Coronary artery (tissue), 2 donors: ENCODE results near the gene GPRC5D.

Experiments
- DNase-seq: peaks from one replicate; pipeline ENCODE4 v3.0.0-alpha.2; 2017; ENCODE audit warnings: low spot score
- H3K27ac ChIP-seq, 2 donors: fragments of 200-600 bp; sonication (generic); one replicate each; pipeline ENCODE4 v1.5.1; 2016 to 2019
- H3K4me3 ChIP-seq: fragments of 200-600 bp; sonication (generic); 2 replicates; pipeline ENCODE4 v1.5.1; 2016; ENCODE audit warnings: mild to moderate bottlenecking, moderate library complexity
- CTCF ChIP-seq: fragments of 200-600 bp; sonication (generic); IDR thresholded peaks from one replicate; pipeline ENCODE4 v1.5.1; 2019; ENCODE audit warnings: antibody characterized with exemption

Gene GPRC5D

GRCh38 chr12:12973019-12973418, 21.0 kb upstream of the GPRC5D start:
- DNase-seq: no peak
- Histone ChIP-seq H3K27ac (no peak overlapping the region), H3K4me3 (no peak overlapping the region)
- TF ChIP-seq CTCF: no peak

GRCh38 chr12:12965836-12966235, 13.9 kb upstream of the GPRC5D start:
- TF ChIP-seq CTCF: no peak
- Histone ChIP-seq H3K4me3 (no peak overlapping the region), H3K27ac (no peak overlapping the region)
- DNase-seq: no peak

- DNase-seq: no peak
- no peak overlapping the region for H3K4me3 ChIP-seq
- TF ChIP-seq CTCF: no peak
- H3K27ac ChIP-seq: no peak overlapping the region
Measured at GRCh38 chr12:12964255-12964654, 12.3 kb upstream of the GPRC5D start.

- no peak for TF ChIP-seq CTCF
- H3K4me3 ChIP-seq: no peak overlapping the region
- H3K27ac ChIP-seq: no peak overlapping the region
- DNase-seq: no peak
Measured at GRCh38 chr12:12960639-12961209, 8.8 kb upstream of the GPRC5D start.

GRCh38 chr12:12958886-12959285, 6.9 kb upstream of the GPRC5D start:
- TF ChIP-seq CTCF: no peak
- DNase-seq: no peak
- Histone ChIP-seq H3K4me3 (no peak overlapping the region), H3K27ac (no peak overlapping the region)

- TF ChIP-seq CTCF: no peak
- no peak overlapping the region for H3K4me3 ChIP-seq
- DNase-seq: no peak
- no peak overlapping the region for H3K27ac ChIP-seq
Measured at GRCh38 chr12:12954878-12955625, 3.1 kb upstream of the GPRC5D start.

- no peak for DNase-seq
- no peak for TF ChIP-seq CTCF
- no peak overlapping the region for H3K4me3 ChIP-seq
- H3K27ac ChIP-seq: no peak overlapping the region
Measured at GRCh38 chr12:12954356-12954755, 2.4 kb upstream of the GPRC5D start.
